Cardiac septum (tissue), 1 donor: ENCODE results near the gene SLC41A3. TPM values are rescaled to one million over a fixed set of nuclear protein-coding genes. Genes with fewer than 3 reads are reported as not detected.
"Not testable (repeated sequence)": the region's sequence is repeated elsewhere in the genome, so short reads cannot be mapped to it uniquely, and the experiment has no call there.

Experiments
- DNase-seq: peaks from one replicate; pipeline ENCODE4 v3.0.0-alpha.2; 2020; ENCODE audit warnings: low spot score
- intact Hi-C: fragments of 100-400 bp; cut with DNase I; formaldehyde crosslinking; loops from one replicate; pipeline ENCODE4 v1.14.0; 2022
- total RNA-seq: library from RNA; stranded (reverse); fragmentation: NEBNext Ultra II Directional; extraction: Animal tissue kit (Norgen Biotek cat#: 25700); gene quantifications from one replicate; pipeline ENCODE4 v1.2.1, GENCODE V29; 2021
- donor health status: DM: no; HTN: no; CAD: no.

Gene SLC41A3
- total RNA-seq, 1 donor from 2014 or later, result 35.6 TPM

GRCh38 chr3:126096274-126096673 lies 12.3 kb upstream of the SLC41A3 start:
- DNase-seq, intact Hi-C loops: not testable (repeated sequence)

GRCh38 chr3:126092128-126092527 lies 8.2 kb upstream of the SLC41A3 start:
- DNase-seq, intact Hi-C loops: not testable (repeated sequence)

- intact Hi-C loops, result loop anchor here (10.0 kb wide), 1 partner anchor 387 kb away; the partner anchor contains the start of gene ZXDC
- DNase-seq, result no peak
These were observed 3.7 kb upstream of the SLC41A3 start for GRCh38 chr3:126087552-126088175.

GRCh38 chr3:126085841-126086240 lies 1.9 kb upstream of the SLC41A3 start:
- intact Hi-C loops, result loop anchor here (10.0 kb wide), 1 partner anchor 389 kb away; the partner anchor contains the start of gene ZXDC
- DNase-seq, result no peak

- intact Hi-C loops, result loop anchor here (10.0 kb wide), 1 partner anchor 390 kb away; the partner anchor contains the start of gene ZXDC
- no peak for DNase-seq
These were observed 1.4 kb upstream of the SLC41A3 start for GRCh38 chr3:126085276-126085675.

- intact Hi-C loops, result loop anchor here (5.0 to 10.0 kb wide), 2 partner anchors 97 to 390 kb away; partner anchors contain the start of gene ZXDC
- DNase-seq, result no peak
These were observed 850 bp upstream of the SLC41A3 start for GRCh38 chr3:126084768-126085180.

GRCh38 chr3:126083511-126083912 lies 412 bp downstream of the SLC41A3 start:
- intact Hi-C loops, result loop anchor here (5.0 to 10.0 kb wide), 2 partner anchors 96 to 391 kb away; partner anchors contain the start of gene ZXDC

GRCh38 chr3:126083138-126083445 lies 832 bp downstream of the SLC41A3 start:
- intact Hi-C loops, result loop anchor here (5.0 to 10.0 kb wide), 2 partner anchors 96 to 392 kb away; partner anchors contain the start of gene ZXDC

More at GRCh38 chr3:126083511-126083912, 412 bp downstream of the SLC41A3 start:
- no peak for DNase-seq

GRCh38 chr3:126082362-126083137 lies 1.4 kb downstream of the SLC41A3 start:
- intact Hi-C loops, result loop anchor here (5.0 to 10.0 kb wide), 2 partner anchors 95 to 392 kb away; partner anchors contain the start of gene ZXDC
- no peak for DNase-seq

More at GRCh38 chr3:126083138-126083445, 832 bp downstream of the SLC41A3 start:
- no peak for DNase-seq

GRCh38 chr3:126081618-126082361 lies 2.1 kb downstream of the SLC41A3 start:
- no peak for DNase-seq
- intact Hi-C loops, result loop anchor here (5.0 to 10.0 kb wide), 2 partner anchors 94 to 393 kb away; partner anchors contain the start of gene ZXDC

- intact Hi-C loops, result loop anchor here (5.0 to 10.0 kb wide), 2 partner anchors 94 to 394 kb away; partner anchors contain the start of gene ZXDC
- no peak for DNase-seq
These were observed 3.0 kb downstream of the SLC41A3 start for GRCh38 chr3:126080970-126081369.

GRCh38 chr3:126078866-126079265 lies 5.1 kb downstream of the SLC41A3 start:
- DNase-seq, result no peak
- intact Hi-C loops, result no loop called here

GRCh38 chr3:126077754-126078153 lies 6.2 kb downstream of the SLC41A3 start:
- DNase-seq, result no peak
- intact Hi-C loops, result no loop called here

- intact Hi-C loops, result no loop called here
- no peak for DNase-seq
These were observed 7.8 kb downstream of the SLC41A3 start for GRCh38 chr3:126076140-126076539.

GRCh38 chr3:126070146-126070545 lies 13.8 kb downstream of the SLC41A3 start:
- DNase-seq, result no peak
- intact Hi-C loops, result no loop called here

GRCh38 chr3:126067959-126068358 lies 16.0 kb downstream of the SLC41A3 start:
- no peak for DNase-seq
- intact Hi-C loops, result no loop called here

GRCh38 chr3:126066676-126067075 lies 17.2 kb downstream of the SLC41A3 start:
- intact Hi-C loops, DNase-seq: not testable (repeated sequence)

- intact Hi-C loops, result no loop called here
- DNase-seq, result no peak
These were observed 18.0 kb downstream of the SLC41A3 start for GRCh38 chr3:126065876-126066275.

- no peak for DNase-seq
- intact Hi-C loops, result no loop called here
These were observed 19.2 kb downstream of the SLC41A3 start for GRCh38 chr3:126064627-126065258.
